Activated CD4-positive, CD25-positive, alpha-beta regulatory T cell treated with anti-CD3 and anti-CD28 coated beads, Interleukin-2, amount 50 U/mL, for 24 hours (primary cell): ENCODE measurements around the gene SOCS3.

Experiments
- ATAC-seq, 2 donors: fragments of 150-1000 bp; cut with Tn5 transposase; one replicate each; pipeline ENCODE4 v1.10.0; 2021; ENCODE audit warnings: mild to moderate bottlenecking in 1 of 2, moderate library complexity in 1 of 2

The SOCS3 gene

DNA sequence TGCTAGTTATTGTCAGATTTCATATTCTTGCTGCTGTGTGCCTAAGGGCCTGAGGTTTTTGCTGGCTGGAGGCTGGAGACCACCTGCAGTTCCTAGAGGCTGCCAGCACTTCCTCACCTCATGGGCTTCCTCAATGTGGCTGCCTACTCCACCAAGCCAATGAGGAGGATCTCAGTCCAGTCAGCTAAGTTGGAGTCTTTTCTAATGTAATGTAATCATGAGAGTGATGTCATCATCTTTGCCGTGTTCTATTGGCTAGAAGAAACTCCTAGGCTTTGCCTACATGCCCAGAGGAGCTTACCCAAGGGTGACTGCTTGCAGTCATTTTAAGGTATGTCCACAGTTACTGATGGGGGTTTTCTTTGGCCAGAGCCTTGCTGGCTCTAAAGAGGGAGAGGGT, 53.0 kb downstream of the SOCS3 start:
- no peak for ATAC-seq
